ENCODE results near the gene SPDYE6.

GRCh38 chr7:102398543-102398942, 42.3 kb upstream of the SPDYE6 start:
- TF ChIP-seq CTCF (conservative IDR thresholded peaks at IDR 0.05; ENCODE audit: low read depth, low read length) (no peak), EZH2 (IDR thresholded peaks at IDR 0.05; ENCODE audit: borderline replicate concordance, low read depth, low read length, poor library complexity, severe bottlenecking) (no peak)

Data from A673 (cell line).